HG03103 (cell line): ENCODE results near the gene PPP1R12A.
"Not testable (repeated sequence)": the region's sequence is repeated elsewhere in the genome, so short reads cannot be mapped to it uniquely, and the experiment has no call there.

Experiments
- ATAC-seq: cut with Tn5 transposase; IDR thresholded peaks from one replicate; pipeline ENCODE4 v1.9.1; 2021; ENCODE audit warnings: low read depth; ENCODE audit not compliant: unreplicated experiment

Gene PPP1R12A

DNA sequence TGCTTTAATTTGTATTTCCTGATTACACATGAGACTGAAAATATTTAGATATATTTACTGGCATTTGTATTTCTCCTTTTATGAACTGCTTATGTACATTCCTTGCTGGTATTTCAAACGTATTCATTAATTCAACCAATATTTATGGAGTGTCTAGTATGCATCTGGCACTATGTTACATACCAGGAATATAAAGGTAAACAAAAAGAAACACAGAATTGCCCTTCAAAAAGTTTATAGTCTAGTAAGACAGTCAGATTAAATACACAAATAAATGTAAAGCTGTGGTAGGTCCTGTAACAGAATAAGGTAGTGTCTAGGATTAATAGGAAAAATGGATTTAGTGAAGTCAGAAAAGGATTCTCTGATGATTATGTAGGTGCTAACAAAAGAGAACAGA, 87.5 kb downstream of the PPP1R12A start:
- no peak for ATAC-seq

DNA sequence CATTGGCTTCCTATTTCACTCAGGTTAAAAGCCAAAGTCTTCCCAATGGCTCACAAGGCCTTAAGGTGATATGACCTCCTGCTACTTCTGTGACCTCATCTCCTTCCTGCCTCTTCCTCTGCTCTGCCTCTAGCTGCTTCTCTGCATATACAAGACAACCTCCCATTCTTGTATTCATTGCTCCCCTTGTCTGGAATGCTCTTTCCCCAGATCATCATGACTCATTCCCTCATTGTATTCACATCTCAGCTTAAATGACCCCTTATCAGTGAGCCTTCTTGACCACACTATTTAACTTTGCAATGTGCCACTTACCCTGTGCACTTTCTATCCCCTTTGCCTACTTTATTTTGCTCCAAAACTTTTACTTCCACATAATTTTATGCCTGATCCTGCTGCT, 90.2 kb downstream of the PPP1R12A start:
- ATAC-seq: no peak

DNA sequence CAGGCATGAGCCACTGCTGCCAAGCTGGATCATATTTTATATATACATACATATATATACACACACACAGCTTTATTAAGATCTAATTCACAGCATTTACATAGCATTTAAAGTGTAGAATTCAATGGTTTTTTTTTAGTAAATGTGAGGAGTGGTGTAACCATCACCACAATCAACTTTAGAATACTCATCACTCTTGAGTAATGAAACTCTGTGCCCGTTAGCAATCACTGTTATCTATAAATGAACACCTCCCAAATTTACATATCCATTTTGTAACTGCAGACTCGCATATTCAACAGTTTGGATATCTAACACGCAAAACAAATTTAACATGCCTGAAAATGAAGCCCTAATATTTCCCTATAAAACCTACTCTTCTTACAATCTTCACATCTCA, 90.9 kb downstream of the PPP1R12A start:
- no peak for ATAC-seq

DNA sequence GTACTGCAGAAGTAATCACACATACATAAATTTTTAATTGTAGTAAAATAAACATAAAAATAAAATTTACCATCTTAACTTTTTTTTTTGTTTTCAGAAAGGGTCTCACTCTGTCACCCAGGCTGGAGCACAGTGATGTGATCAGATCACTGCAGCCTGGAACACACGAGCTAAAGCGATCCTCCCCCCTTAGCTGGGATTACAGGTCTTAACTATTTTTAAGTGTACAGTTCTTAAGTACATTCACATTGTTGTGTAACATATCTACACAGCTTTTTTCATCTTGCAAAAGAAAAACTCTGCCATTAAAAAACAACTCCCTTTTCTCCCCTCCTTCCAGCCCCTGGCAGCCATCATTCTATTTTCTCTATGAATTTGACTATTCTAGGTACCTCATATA, 92.3 kb downstream of the PPP1R12A start:
- no peak for ATAC-seq

DNA sequence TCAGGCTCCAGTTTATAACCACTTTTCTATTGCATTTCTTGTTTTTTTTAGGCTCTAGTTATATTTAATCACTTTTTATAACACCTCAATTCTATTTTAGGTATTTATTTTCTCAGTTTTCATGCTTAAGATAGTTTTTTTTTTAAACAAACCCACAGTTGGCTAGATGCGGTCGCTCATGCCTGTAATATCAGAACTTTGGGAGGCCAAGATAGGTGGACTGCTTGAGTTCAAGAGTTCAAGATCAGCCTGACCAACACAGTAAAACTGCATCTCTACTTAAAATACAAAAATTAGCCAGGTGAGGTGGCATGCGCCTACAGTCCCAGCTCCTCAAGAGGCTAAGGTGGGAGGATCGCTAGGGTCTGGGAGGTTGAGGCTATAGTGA, 93.0 kb downstream of the PPP1R12A start:
- no peak for ATAC-seq

DNA sequence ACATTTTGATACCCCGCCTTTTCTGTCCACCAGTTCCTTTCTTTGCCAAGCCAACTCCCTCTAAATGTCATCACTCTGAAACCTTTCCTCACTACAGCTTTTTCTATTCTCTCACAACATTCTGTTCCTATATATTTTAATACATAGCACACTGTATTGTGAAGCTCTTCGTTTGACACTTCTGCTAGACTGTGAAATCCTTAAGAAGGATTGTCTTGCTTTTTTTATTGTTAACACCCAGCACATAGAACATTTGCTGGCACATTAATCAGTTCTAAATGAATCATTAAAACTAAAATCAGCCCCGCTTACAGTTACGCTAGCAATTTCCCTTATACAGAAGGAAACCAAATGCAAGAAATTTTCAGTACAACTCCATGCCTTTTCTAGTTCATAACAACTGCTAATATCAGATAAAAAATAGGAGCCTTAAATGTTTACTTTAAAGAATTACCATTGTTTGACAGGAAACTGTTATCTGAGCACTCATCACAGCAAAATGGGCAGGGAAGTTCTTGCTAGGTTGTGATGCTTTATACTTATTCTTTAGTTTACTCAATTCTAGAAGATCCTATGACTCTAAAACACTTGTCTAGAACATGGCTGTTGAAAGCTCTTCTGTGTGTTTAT, 93.5 kb downstream of the PPP1R12A start:
- ATAC-seq: no peak

DNA sequence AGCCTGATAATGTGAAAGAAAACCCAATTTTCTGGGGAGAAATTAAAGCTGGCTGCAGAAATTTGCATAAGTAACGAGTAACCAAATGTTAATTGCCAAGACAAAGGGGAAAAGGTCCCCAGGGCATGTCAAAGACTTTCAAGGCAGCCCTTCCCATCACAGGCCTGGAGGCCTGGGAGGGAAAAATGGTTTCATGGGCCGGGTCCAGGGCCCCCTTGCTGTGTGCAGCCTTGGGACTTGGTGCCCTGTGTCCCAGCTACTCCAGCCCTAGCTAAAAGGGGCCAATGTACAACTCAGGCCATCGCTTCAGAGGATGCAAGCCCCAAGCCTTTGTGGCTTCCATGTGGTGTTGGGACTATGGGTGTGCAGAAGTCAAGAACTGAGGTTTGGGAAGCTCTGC, 96.5 kb downstream of the PPP1R12A start:
- ATAC-seq: no peak

DNA sequence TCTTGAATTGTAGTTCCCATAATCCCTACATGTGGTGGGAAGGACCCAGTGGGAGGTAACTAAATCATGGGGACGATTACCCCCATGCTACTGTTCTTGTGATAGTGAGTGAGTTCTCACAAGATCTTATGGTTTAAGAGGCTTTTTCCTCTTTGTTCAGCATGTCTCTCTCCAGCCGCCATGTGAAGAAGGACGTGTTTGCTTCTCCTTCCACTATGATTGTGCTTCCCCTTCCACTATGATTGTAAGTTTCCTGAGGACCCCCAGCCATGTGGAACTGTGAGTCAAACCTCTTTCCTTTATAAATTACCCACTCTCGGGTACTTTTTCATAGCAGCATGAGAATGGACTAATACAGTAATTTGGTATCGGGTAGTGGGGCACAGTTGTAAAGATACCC, 97.3 kb downstream of the PPP1R12A start:
- ATAC-seq: no peak

DNA sequence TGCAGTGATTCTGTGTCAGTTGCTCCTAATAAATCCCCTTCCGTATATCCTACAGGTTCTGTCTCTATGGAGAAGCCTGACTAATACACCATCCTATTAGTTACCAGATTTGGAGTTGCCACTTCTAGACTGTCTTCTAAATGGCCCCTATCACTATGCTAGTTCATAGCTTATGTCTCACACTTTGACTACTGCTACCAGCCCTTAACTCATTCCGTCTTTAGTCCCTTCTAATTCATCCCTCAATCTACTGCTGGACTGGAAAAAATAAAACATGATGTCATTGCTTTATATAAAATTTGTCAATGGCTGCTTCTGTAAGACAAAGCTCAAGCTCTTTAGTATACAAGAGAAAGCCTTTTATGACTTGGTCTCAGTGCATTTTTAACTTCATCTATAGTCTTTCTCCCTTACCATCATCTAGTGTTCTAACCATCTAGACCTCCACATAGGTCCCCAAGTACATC, 99.5 kb downstream of the PPP1R12A start:
- ATAC-seq: no peak

DNA sequence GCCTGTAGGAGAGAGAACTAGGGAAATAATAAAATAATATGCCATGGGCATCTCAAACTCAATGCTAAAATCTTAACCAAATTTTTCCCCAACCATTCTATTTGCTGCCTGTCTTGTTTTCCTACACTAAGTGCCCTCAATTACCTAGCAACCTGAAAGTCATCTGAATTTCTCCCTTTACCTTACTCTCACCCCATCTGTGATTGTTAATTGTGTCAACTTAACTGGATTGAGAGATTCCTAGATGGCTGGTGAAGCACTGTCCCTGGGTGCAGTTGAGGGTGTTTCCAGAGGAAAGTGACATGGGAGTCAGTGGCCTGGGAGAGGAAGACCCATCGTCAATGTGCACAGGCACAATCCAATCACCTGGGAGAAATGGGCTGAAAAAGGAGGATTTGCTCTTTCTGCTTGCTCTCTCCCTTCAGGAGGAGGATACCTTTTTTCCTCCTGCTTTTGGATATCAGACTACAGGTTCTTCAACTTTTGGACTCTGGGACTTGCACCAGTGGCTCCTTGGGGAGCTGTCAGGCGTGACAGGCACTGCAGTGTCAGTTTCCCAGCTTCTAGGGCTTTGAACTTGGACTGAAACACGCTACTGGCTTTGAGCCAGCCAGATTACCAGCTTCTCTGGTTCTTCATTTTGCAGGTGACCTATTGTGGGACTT, 100.1 kb downstream of the PPP1R12A start:
- no peak for ATAC-seq

DNA sequence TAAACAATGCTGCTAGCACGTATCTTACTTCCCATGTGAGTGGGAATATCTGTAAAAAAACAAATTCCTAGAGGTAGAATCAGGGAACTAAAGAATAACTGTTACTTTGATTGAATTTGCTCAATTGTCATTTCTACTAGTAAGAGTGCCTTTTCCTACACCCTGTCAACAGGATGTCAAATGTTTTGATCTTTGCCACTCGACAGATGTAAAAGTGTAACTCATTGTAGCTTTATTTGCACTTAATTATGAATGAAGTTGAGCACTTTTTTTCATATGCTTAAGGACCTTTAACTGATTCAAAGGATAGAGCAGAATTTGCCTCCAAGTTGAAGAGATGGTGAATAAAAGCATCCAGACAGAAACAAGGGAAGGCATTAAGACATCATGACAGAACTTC, 104.5 kb downstream of the PPP1R12A start:
- no peak for ATAC-seq

DNA sequence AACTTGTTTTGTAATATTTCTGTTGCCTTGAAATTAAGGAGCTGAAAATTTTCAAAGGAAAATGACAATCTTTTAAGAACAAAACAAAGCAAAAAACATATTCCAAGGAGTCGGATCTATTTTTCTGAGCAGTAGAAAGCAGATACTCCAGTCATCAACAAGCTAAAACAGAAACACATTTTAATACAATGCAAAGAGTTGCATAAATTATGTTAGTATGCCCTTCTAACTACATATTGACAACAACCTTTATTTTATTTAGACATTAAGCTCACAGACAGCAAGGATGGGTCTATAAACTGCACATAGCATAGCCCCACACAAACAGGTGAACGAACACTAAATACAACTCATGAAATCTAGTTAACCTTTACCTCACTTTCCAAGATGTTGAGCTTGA, 106.0 kb downstream of the PPP1R12A start:
- ATAC-seq: no peak

DNA sequence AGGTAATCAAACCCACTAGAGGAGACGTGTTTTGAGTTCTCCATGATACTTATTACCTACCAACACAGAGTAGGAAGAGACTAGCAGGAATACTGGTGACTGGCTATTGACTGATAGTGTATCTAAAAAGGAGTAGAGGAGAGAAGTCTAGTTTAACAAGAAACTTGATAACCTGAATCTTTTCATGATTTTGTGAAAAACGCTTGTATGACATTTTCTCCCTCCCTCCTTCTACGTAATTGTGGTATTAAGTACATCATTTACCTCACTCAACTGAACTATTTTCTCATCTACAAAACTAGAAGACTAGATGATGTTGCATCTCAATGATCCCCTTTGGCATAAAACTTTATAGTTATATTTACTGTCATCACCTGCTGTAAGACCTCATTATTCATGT, 107.4 kb downstream of the PPP1R12A start:
- ATAC-seq: no peak

DNA sequence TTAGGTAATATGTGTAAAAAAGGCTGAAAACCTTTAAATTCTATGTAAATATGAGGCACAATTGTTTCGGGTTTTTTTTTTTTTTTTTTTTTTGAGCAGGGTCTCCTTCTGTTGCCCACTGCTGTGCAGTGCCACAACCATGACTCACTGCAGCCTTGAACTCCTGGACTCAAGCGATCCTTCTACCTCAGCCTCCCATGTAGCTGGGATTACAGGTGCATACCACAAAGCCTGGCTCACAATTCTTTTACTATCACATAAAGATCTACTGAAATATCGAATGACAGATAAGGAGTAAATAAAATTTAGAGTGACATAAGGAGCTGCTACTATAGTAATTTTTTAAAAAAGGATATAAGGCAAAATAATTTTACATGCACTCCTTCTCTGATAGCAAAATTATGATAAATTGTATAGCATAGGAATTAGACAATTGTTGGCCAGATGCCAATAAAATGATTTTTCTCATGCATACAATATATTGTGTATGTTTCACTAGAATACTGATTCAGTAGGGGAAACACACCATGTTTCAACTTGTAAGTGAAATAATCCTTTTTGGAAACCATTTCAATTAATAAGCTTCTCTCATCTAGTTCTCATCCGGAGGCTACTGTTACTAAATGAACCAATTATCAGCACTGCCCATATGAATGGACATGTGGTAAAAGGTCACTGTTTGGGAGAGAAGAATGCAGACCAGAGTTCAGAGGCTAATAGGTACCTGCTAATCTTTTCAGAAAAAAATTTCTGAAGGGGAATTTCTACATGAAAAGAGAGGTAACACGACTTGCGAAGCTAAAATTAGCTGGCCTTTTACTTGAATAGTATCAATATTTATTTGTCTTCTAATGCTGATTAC, 108.4 kb downstream of the PPP1R12A start:
- ATAC-seq: no peak

DNA sequence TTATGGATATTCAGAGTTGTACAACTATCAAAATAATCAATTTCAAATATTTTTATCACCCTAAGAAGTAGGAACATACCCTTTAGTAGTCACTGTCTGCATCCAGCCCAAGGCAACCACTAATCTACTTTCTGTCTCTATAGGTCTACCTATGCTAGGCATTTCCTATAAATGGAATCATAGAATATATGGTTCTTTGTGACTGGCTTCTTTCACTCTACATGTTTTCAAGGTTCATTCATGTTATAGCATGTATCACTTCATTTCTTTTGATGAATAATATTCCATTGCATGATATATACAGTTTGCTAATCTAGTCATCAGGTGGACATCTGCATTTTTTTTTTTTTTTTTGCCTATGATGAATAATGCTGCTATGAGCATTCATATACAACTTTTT, 112.4 kb downstream of the PPP1R12A start:
- no peak for ATAC-seq

DNA sequence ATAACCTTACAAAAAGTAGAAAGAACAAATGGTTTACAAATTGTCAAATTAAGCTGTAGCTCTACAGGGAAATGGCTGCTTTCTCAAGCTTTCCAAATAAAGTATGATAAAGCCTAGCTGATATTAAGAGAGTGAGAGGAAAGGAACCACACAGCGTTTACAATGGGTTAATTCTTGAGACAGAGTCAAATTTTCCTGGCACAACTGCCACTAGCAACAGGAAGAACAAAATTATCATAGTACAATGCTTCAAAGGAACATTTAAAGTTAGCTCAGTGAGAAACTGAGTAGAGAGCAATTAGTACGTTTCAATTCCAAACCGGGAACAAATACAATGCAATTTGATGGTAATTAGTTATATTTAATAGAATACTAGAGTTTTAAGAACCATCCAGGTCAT, 116.0 kb downstream of the PPP1R12A start:
- ATAC-seq: no peak

DNA sequence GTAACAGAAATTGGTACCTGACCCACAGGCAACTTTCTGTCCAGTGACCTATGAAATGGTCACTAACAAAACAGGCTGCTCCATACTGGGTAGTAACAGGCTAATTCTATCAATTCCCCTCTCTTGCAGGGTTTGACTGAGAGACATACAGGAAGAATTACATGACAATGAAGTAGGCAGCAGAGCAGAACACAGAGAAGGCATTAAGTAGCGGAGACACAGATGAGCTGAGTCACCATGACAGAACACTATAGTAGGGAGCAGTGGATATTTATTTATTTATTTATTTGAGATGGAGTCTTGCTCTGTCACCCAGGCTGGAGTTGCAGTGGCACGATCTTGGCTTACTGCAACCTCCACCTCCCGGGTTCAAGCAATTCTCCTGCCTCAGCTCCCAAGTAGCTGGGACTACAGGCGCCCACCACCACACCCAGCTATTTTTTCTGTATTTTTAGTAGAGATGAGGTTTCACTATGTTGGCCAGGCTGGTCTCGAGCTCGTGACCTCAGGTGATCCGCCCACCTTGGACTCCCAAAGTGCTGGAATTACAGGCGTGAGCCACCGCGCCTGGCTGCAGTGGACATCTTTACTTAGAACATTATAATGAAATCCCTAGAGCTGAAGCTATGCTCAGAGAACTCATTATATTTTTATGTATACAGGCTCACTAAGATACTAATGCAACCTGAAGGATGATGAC, 150.4 kb downstream of the PPP1R12A start:
- not testable (repeated sequence) for ATAC-seq

DNA sequence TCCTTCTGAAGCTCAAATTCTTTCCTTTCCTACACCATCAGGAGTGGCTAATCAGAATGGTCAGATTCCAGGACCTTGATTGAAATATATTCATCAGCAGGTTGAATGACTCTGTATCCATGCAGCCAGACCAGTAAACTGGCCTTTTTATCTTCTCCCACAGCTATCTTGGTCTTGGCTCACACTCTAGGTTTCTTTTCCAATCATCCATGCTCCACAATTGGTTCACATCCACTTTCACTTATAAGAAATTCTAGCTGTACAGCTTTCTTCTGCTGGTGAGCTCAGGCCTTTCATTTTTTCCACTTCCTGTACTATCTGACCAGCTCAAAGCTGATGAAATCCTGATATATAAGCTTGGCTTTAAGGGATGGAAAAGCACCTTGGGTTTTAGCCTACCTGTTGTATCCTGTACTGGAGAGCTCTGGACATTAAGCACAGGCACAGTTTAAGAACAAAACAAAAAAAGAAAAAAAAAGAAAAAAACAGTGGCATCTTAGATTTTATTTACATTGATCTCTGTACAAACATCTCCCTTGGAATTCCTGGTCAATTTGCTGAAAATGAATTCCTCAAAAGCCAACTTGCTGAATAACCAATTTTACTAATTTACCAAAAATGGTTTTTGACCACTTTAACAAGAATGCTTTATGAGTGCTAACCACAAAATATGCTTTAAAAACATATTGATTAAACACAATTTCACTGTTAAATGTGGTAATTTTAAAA, 152.6 kb downstream of the PPP1R12A start:
- ATAC-seq: no peak

DNA sequence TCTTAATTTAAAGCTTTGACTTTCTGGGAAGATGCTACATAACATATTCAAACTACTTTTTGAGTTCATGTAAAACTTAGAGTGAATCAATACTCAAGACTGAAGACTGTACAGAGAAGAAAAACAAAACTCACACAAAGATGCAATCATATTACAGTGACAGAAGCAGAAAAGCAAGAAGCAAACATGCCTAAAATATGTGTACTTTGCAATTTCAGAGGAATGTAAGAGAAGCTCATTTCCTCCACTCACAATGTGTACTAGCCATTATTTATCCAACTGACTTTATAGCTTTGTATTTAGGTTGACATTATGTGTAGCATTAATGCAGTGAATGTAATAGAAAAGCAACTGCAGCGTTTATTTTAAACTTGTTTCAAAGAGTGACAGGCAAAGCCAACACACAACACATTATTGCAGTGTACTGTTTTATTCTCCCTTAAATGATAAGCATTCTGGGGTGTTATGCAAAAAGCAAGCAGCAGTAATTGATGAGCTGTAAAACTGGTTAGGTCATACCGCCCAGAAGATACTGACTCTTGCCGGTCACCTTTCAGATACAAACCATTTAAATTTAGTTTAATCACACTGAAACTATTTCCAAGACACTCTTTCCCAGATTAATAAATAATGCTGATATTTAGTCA, 156.0 kb downstream of the PPP1R12A start:
- no peak for ATAC-seq

DNA sequence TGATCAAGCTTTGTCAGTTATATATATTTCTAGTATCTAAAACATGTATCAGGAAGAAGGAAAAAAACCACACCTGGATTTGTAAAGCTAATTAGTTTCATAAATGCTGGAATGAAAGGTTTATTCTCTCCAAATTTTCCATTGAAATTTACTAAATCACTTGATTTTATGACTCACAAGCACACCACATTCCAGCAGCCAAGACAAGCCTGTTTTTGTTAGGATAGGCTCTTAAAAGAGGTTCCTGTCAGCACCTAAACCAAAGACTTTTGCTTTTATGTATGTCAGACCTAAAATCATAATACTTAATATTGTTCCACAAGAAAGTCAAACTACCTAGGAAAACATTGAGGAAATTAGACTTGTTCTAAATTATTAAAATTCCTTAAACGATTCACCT, 158.8 kb downstream of the PPP1R12A start:
- ATAC-seq: no peak
